RWPE2 (cell line): ENCODE results near the gene FOSL2.

Source experiments
- ATAC-seq: fragments of 200-7000 bp; cut with Tn5 transposase; 3 replicates; pipeline ENCODE4 v1.9.1; 2021; ENCODE audit warnings: low read depth
- DNase-seq: peaks from one replicate; pipeline ENCODE4 v3.0.0-alpha.2; 2020; ENCODE audit warnings: low spot score
- H3K27ac ChIP-seq: fragments of 450-650 bp; 2 replicates; pipeline ENCODE4 v1.5.1; 2017; ENCODE audit warnings: mild to moderate bottlenecking; ENCODE audit not compliant: poor library complexity, severe bottlenecking
- H3K27me3 ChIP-seq: fragments of 250-450 bp; sonication (Bioruptor Pico); 2 replicates; pipeline ENCODE4 v1.5.1; 2021; ENCODE audit warnings: mild to moderate bottlenecking, moderate library complexity; ENCODE audit not compliant: insufficient read depth, poor library complexity, severe bottlenecking
- H3K36me3 ChIP-seq: fragments of 250-450 bp; sonication (Bioruptor Pico); 2 replicates; pipeline ENCODE4 v1.5.1; 2020; ENCODE audit warnings: low read depth, mild to moderate bottlenecking, moderate library complexity
- H3K4me1 ChIP-seq: fragments of 250-450 bp; sonication (Bioruptor Pico); 2 replicates; pipeline ENCODE4 v1.5.1; 2021; ENCODE audit warnings: mild to moderate bottlenecking, moderate library complexity; ENCODE audit not compliant: insufficient read depth, poor library complexity, severe bottlenecking
- H3K4me3 ChIP-seq: fragments of 250-450 bp; sonication (Bioruptor Pico); 2 replicates; pipeline ENCODE4 v1.5.1; 2021; ENCODE audit warnings: mild to moderate bottlenecking, moderate library complexity; ENCODE audit not compliant: severe bottlenecking
- H3K9me3 ChIP-seq: fragments of 250-450 bp; sonication (Bioruptor Pico); 2 replicates; pipeline ENCODE4 v1.5.1; 2021; ENCODE audit warnings: mild to moderate bottlenecking, moderate library complexity; ENCODE audit not compliant: severe bottlenecking
- CTCF ChIP-seq: fragments of 450-650 bp; IDR thresholded peaks from one replicate; pipeline ENCODE4 v1.5.1; 2017; ENCODE audit warnings: mild to moderate bottlenecking, moderate library complexity; ENCODE audit not compliant: poor library complexity, severe bottlenecking

FOSL2 gene

GRCh38 chr2:28348921-28349320, 43.7 kb upstream of the FOSL2 start:
- DNase-seq: no peak
- H3K4me1 ChIP-seq: no peaks in the 10 kb centered on the region
- no peaks in the 10 kb centered on the region for H3K9me3 ChIP-seq
- H3K4me3 ChIP-seq: no peak overlapping the region
- ATAC-seq: no peak
- H3K27ac ChIP-seq: no peak overlapping the region
- H3K27me3 ChIP-seq: no peaks in the 10 kb centered on the region
- H3K36me3 ChIP-seq: no peaks in the 10 kb centered on the region
- no peak for TF ChIP-seq CTCF

GRCh38 chr2:28349546-28350165, 43.0 kb upstream of the FOSL2 start:
- Histone ChIP-seq H3K27ac (no peak overlapping the region), H3K9me3 (no peaks in the 10 kb centered on the region), H3K27me3 (no peaks in the 10 kb centered on the region), H3K4me1 (no peaks in the 10 kb centered on the region), H3K4me3 (no peak overlapping the region), H3K36me3 (no peaks in the 10 kb centered on the region)
- DNase-seq (no peak), ATAC-seq (no peak)
- no peak for TF ChIP-seq CTCF

GRCh38 chr2:28350196-28350595, 42.5 kb upstream of the FOSL2 start:
- H3K4me1 ChIP-seq: no peaks in the 10 kb centered on the region
- TF ChIP-seq CTCF: no peak
- ATAC-seq: no peak
- H3K4me3 ChIP-seq: no peak overlapping the region
- H3K36me3 ChIP-seq: no peaks in the 10 kb centered on the region
- H3K9me3 ChIP-seq: no peaks in the 10 kb centered on the region
- H3K27ac ChIP-seq: no peak overlapping the region
- no peak for DNase-seq
- no peaks in the 10 kb centered on the region for H3K27me3 ChIP-seq

GRCh38 chr2:28350791-28351285, 41.8 kb upstream of the FOSL2 start:
- Histone ChIP-seq H3K4me1 (no peaks in the 10 kb centered on the region), H3K9me3 (no peaks in the 10 kb centered on the region), H3K27ac (no peak overlapping the region), H3K36me3 (no peaks in the 10 kb centered on the region), H3K27me3 (no peaks in the 10 kb centered on the region), H3K4me3 (no peak overlapping the region)
- DNase-seq: no peak
- no peak for TF ChIP-seq CTCF
- ATAC-seq: no peak

GRCh38 chr2:28351621-28352020, 41.0 kb upstream of the FOSL2 start:
- ATAC-seq: no peak
- no peak for DNase-seq
- Histone ChIP-seq H3K27me3 (no peaks in the 10 kb centered on the region), H3K4me3 (no peak overlapping the region), H3K27ac (no peak overlapping the region), H3K4me1 (no peaks in the 10 kb centered on the region), H3K9me3 (no peaks in the 10 kb centered on the region), H3K36me3 (no peaks in the 10 kb centered on the region)
- TF ChIP-seq CTCF: no peak
